B cell (primary cell): Measurements from ENCODE around the gene EFR3B.

Source experiments
- EZH2 ChIP-seq: IDR thresholded peaks from 2 replicates; pipeline ENCODE4 v1.6.1; 2012; ENCODE audit warnings: borderline replicate concordance, low read depth, mild to moderate bottlenecking, moderate library complexity, low read length; ENCODE audit not compliant: insufficient read depth, poor library complexity, severe bottlenecking
- TF ChIP-seq, protein P1 (sequence below): fragments of 200-600 bp; IDR thresholded peaks from one replicate; pipeline ENCODE4 v1.8.0; 2022; ENCODE audit warnings: antibody characterized with exemption, mild to moderate bottlenecking

- TF ChIP-seq, protein P1, sequence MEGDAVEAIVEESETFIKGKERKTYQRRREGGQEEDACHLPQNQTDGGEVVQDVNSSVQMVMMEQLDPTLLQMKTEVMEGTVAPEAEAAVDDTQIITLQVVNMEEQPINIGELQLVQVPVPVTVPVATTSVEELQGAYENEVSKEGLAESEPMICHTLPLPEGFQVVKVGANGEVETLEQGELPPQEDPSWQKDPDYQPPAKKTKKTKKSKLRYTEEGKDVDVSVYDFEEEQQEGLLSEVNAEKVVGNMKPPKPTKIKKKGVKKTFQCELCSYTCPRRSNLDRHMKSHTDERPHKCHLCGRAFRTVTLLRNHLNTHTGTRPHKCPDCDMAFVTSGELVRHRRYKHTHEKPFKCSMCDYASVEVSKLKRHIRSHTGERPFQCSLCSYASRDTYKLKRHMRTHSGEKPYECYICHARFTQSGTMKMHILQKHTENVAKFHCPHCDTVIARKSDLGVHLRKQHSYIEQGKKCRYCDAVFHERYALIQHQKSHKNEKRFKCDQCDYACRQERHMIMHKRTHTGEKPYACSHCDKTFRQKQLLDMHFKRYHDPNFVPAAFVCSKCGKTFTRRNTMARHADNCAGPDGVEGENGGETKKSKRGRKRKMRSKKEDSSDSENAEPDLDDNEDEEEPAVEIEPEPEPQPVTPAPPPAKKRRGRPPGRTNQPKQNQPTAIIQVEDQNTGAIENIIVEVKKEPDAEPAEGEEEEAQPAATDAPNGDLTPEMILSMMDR, result no peak
- no peak for TF ChIP-seq EZH2
Observed at GRCh38 chr2:25002066-25002465, 39.8 kb upstream of the EFR3B start.
